Kidney (tissue), 14 donors: ENCODE data around the gene CHAF1B. TPM values are rescaled to one million over a fixed set of nuclear protein-coding genes. Genes with fewer than 3 reads are reported as not detected.
A peak's percentile ranks its signal among the peaks of the same experiment; 100 is the strongest.

Experiments
- DNase-seq, 5 donors: peaks; one replicate each; pipeline ENCODE4 v3.0.0-alpha.2; 2013 to 2020
- FAIRE-seq: peaks from 2 replicates; lab custom pipeline; 2012; peaks lifted over from hg19 to GRCh38; lab: Jason Lieb, UNC
- H3K27ac ChIP-seq, 2 donors: one replicate each; pipeline ENCODE4 v1.7.0; 2013; ENCODE audit warnings: low read depth in 2 of 2, low read length in 2 of 2, inconsistent platforms in 1 of 2
- H3K27me3 ChIP-seq: one replicate; pipeline ENCODE4 v1.7.1; 2013; ENCODE audit warnings: low read length, inconsistent platforms; ENCODE audit not compliant: control insufficient read depth, insufficient read depth
- H3K36me3 ChIP-seq, 3 donors: one replicate each; pipeline versions ENCODE4 v1.7.0 to v1.7.1; 2013; ENCODE audit warnings: low read length in 3 of 3, control low read depth in 1 of 3, inconsistent platforms in 1 of 3; ENCODE audit not compliant: insufficient read depth in 3 of 3, control insufficient read depth in 2 of 3
- H3K4me1 ChIP-seq, 3 donors: one replicate each; pipeline versions ENCODE4 v1.7.0 to v1.7.1; 2013; ENCODE audit warnings: low read length in 3 of 3, inconsistent platforms in 1 of 3, low read depth in 1 of 3; ENCODE audit not compliant: control insufficient read depth in 2 of 3, insufficient read depth in 2 of 3
- H3K4me3 ChIP-seq, 3 donors: one replicate each; pipeline versions ENCODE4 v1.7.0 to v1.8.1; 2013; ENCODE audit warnings: low read length in 3 of 3, control low read depth in 1 of 3, inconsistent platforms in 1 of 3
- H3K9ac ChIP-seq, 3 donors: one replicate each; pipeline versions ENCODE4 v1.7.0 to v1.7.1; 2013; ENCODE audit warnings: low read length in 3 of 3, control low read depth in 1 of 3, inconsistent platforms in 1 of 3
- H3K9me3 ChIP-seq, 3 donors: one replicate each; pipeline versions ENCODE4 v1.7.0 to v1.7.1; 2013; ENCODE audit warnings: low read length in 3 of 3, control low read depth in 1 of 3, inconsistent platforms in 1 of 3; ENCODE audit not compliant: control insufficient read depth in 2 of 3, insufficient read depth in 1 of 3
- CTCF ChIP-seq: IDR thresholded peaks from 3 replicates; pipeline ENCODE4 v1.5.1; 2012; ENCODE audit warnings: mild to moderate bottlenecking, moderate library complexity, borderline replicate concordance; ENCODE audit not compliant: insufficient read depth; ENCODE audit errors: extremely low read depth
- intact Hi-C: fragments of 100-400 bp; cut with DNase I; formaldehyde crosslinking; loops from one replicate; pipeline ENCODE4 v1.11.1; 2022
- polyA plus RNA-seq: library from polyadenylated mRNA; stranded (reverse); fragments of 350-450 nt; fragmentation: Illumina TruSeq; extraction: RNeasy Lipid Tissue Mini Kit (QIAGEN cat#74804); gene quantifications from one replicate; pipeline ENCODE4 v1.2.3, GENCODE V29; 2014; ENCODE audit warnings: low read depth, low replicate concordance; ENCODE audit not compliant: insufficient read depth
- total RNA-seq: library from RNA; stranded (reverse); fragmentation: NEBNext Ultra II Directional; extraction: Animal tissue kit (Norgen Biotek cat#: 25700); gene quantifications from one replicate; pipeline ENCODE4 v1.2.1, GENCODE V29; 2021
- donor health status: control.
- donor health status: control.
- donor health status: control.
- donor health status: control.
- donor health status: control.
- donor health status: DM: yes; HTN: yes; CAD: no.
- donor health status: Normal renal cell carcinoma (clear cell type).

Gene CHAF1B
- total and polyA plus RNA-seq, 2 donors from 2014 or later: 1.0 to 2.5 TPM

GRCh38 chr21:36460866-36461265 is 75.7 kb downstream of the CHAF1B start:
- Histone ChIP-seq H3K9me3 (no peaks in the 10 kb centered on the region), H3K4me3 (peak overlapping the region in 1 of 3 donors; percentile 41), H3K36me3 (no peaks in the 10 kb centered on the region), H3K4me1 (peaks cover 0 to 17% (median 7%) of the 10 kb centered on the region in 3 donors), H3K27ac (peak overlapping the region; percentile 56 to 88), H3K9ac (peak overlapping the region in 1 of 3 donors; percentile 48), H3K27me3 (no peaks in the 10 kb centered on the region)
- FAIRE-seq: no peak
- intact Hi-C loops: no loop called here
- DNase-seq: peak in 1 of 5 donors; percentile 78
- no peak for TF ChIP-seq CTCF

GRCh38 chr21:36461277-36461917 is 76.2 kb downstream of the CHAF1B start:
- Histone ChIP-seq H3K27me3 (no peaks in the 10 kb centered on the region), H3K9me3 (no peaks in the 10 kb centered on the region), H3K36me3 (no peaks in the 10 kb centered on the region), H3K9ac (peak overlapping the region in 1 of 3 donors; percentile 48), H3K27ac (peak overlapping the region; percentile 56 to 88), H3K4me3 (peak overlapping the region in 1 of 3 donors; percentile 41), H3K4me1 (peaks cover 0 to 20% (median 7%) of the 10 kb centered on the region in 3 donors)
- FAIRE-seq (no peak), DNase-seq (peak in 1 of 5 donors; percentile 86)
- intact Hi-C loops: no loop called here
- TF ChIP-seq CTCF: no peak

GRCh38 chr21:36461918-36462486 is 76.8 kb downstream of the CHAF1B start:
- DNase-seq: peak in 4 of 5 donors; percentile 38 to 85 (median 50)
- H3K36me3 ChIP-seq: no peaks in the 10 kb centered on the region
- H3K27ac ChIP-seq: peak overlapping the region; percentile 56 to 88
- H3K27me3 ChIP-seq: no peaks in the 10 kb centered on the region
- peak overlapping the region in 1 of 3 donors; percentile 60 for H3K9ac ChIP-seq
- H3K4me1 ChIP-seq: peaks cover 0 to 20% (median 7%) of the 10 kb centered on the region in 3 donors
- peak overlapping the region in 1 of 3 donors; percentile 41 for H3K4me3 ChIP-seq
- FAIRE-seq: no peak
- H3K9me3 ChIP-seq: no peaks in the 10 kb centered on the region
- no peak for TF ChIP-seq CTCF
- intact Hi-C loops: no loop called here
